Activated CD4-positive, alpha-beta T cell treated with anti-CD3 and anti-CD28 coated beads, Interleukin-2, amount 10 ng/mL, durations not matched to agents 7 days and 5 days (primary cell): Measurements from ENCODE around the gene GLP1R. TPM values are rescaled to one million over a fixed set of nuclear protein-coding genes. Genes with fewer than 3 reads are reported as not detected.

Source experiments
- CTCF ChIA-PET: fragments of 350-600 bp; sonication (Branson Sonifier 250); formaldehyde crosslinking; loops from one replicate; lab custom pipeline; 2021; ENCODE audit warnings: antibody characterized with exemption; lab: Charles Lee
- POLR2A ChIA-PET: fragments of 350-600 bp; sonication (Branson Sonifier 250); formaldehyde crosslinking; loops from one replicate; lab custom pipeline; 2021; ENCODE audit warnings: antibody characterized with exemption; lab: Charles Lee
- DNase-seq: peaks from one replicate; pipeline ENCODE4 v3.0.0-alpha.2; 2020
- H3K27ac Mint-ChIP-seq: one replicate; pipeline ENCODE4 v1.8.0; 2021; ENCODE audit warnings: mild to moderate bottlenecking, moderate library complexity, mixed read lengths
- H3K27me3 Mint-ChIP-seq: one replicate; pipeline ENCODE4 v1.8.0; 2021; ENCODE audit warnings: mixed read lengths
- H3K36me3 Mint-ChIP-seq: one replicate; pipeline ENCODE4 v1.8.0; 2021; ENCODE audit warnings: low read depth, mixed read lengths
- H3K4me1 Mint-ChIP-seq: one replicate; pipeline ENCODE4 v1.8.0; 2021; ENCODE audit warnings: mixed read lengths
- H3K4me3 Mint-ChIP-seq: one replicate; pipeline ENCODE4 v1.8.0; 2021; ENCODE audit warnings: mild to moderate bottlenecking, moderate library complexity, mixed read lengths
- H3K9me3 Mint-ChIP-seq: one replicate; pipeline ENCODE4 v1.8.0; 2021; ENCODE audit warnings: mixed read lengths
- total RNA-seq, 2 experiments: library from RNA; stranded (reverse); gene quantifications; one replicate each; pipeline ENCODE4 v1.2.3, GENCODE V29; 2021

GLP1R gene
- not detected for total RNA-seq

DNA sequence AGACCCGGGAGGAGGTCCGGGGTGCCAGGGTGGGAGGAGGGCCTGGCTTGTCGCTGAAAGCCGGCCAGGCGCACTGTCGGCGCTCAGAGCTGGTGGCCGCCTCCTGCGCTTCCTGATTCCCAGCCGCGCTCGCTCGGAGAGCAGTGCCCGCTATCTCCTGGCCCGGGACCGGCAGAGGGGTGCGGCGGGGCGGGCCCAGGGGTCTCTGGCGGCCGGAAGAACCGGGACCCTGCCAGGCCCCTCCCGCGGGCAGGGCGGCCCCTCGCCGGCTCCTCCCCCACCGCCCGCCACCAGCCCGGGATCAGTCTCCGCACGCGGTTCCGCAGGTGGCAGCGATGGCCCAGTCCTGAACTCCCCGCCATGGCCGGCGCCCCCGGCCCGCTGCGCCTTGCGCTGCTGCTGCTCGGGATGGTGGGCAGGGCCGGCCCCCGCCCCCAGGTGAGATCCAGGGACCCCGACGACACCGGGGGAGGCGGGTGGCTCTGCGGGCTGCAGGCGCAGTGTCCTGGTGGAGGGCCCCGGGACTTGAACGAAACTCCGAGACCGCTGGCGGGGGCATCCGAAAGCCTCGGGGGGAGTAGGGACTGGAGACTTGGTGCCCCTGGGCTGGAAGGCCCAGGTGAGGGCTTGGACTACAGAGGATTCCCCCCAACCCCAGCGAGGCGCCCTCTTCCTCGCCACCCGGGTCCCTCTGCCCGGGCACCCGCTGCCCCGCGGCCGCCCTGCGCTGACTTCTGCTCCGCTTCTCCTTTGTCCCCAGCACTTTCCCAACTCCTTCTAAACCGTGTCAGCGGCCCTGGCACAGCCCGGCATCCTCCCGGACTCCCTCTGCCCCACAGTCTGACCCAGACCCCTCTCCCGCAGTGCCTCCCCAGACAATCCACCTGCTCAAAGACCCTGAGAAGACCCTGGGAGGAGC lies at the start of gene GLP1R:
Gene GLP1R, plus strand, starts transcription at position 301 of the 919 bp plus-strand sequence. Its CDS starts 60 bp downstream, at position 361.
- no peaks in the 10 kb centered on the region for H3K9me3 Mint-ChIP-seq
- peak within 1 kb of the TSS; percentile 25 for H3K4me3 Mint-ChIP-seq
- DNase-seq: no peak
- no peaks in the 10 kb centered on the region for H3K36me3 Mint-ChIP-seq
- ChIA-PET POLR2A (no interaction called here), CTCF (no interaction called here)
- H3K27me3 Mint-ChIP-seq: peaks cover 38% of the 10 kb centered on the region
- peaks cover 20% of the 10 kb centered on the region for H3K4me1 Mint-ChIP-seq
- H3K27ac Mint-ChIP-seq: peak within 1 kb of the TSS; percentile 63

- CTCF ChIA-PET: no interaction called here
- POLR2A ChIA-PET: no interaction called here
Measured at GRCh38 chr6:39003072-39003471, 45.5 kb upstream of the GLP1R start.

DNA sequence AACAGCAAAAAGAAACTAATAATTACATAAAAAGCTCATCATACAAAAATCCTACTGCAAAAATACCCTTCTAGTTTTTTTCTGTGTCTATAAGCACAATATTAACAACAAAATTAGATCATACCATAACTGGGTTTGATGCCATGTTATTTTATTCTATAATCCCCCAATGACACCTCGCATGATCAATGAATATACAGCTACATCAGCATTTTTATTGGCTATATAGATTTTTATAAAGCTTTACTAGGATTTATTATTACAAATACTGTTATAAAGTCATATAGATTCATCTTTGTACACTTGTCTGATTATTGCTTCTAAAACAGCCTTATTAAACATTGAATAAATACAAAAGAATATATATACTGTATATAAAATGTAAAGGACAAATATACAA lies 45.1 kb upstream of the GLP1R start:
- Mint-ChIP-seq H3K27me3 (peaks cover 65% of the 10 kb centered on the region), H3K36me3 (no peaks in the 10 kb centered on the region), H3K4me3 (no peak overlapping the region), H3K9me3 (no peaks in the 10 kb centered on the region), H3K4me1 (no peaks in the 10 kb centered on the region), H3K27ac (no peak overlapping the region)
- POLR2A ChIA-PET: no interaction called here
- CTCF ChIA-PET: no interaction called here
- no peak for DNase-seq

More at GRCh38 chr6:39003072-39003471, 45.5 kb upstream of the GLP1R start:
- H3K9me3 Mint-ChIP-seq: no peaks in the 10 kb centered on the region
- H3K4me1 Mint-ChIP-seq: no peaks in the 10 kb centered on the region
- no peak overlapping the region for H3K27ac Mint-ChIP-seq
- peaks cover 62% of the 10 kb centered on the region for H3K27me3 Mint-ChIP-seq
- no peaks in the 10 kb centered on the region for H3K36me3 Mint-ChIP-seq
- DNase-seq: no peak
- H3K4me3 Mint-ChIP-seq: no peak overlapping the region

GRCh38 chr6:39004801-39005200 lies 43.8 kb upstream of the GLP1R start:
- no peaks in the 10 kb centered on the region for H3K4me1 Mint-ChIP-seq
- H3K9me3 Mint-ChIP-seq: no peaks in the 10 kb centered on the region
- CTCF ChIA-PET: no interaction called here
- POLR2A ChIA-PET: no interaction called here
- peaks cover 72% of the 10 kb centered on the region for H3K27me3 Mint-ChIP-seq
- H3K27ac Mint-ChIP-seq: no peak overlapping the region
- H3K4me3 Mint-ChIP-seq: no peak overlapping the region
- H3K36me3 Mint-ChIP-seq: no peaks in the 10 kb centered on the region
- DNase-seq: no peak

DNA sequence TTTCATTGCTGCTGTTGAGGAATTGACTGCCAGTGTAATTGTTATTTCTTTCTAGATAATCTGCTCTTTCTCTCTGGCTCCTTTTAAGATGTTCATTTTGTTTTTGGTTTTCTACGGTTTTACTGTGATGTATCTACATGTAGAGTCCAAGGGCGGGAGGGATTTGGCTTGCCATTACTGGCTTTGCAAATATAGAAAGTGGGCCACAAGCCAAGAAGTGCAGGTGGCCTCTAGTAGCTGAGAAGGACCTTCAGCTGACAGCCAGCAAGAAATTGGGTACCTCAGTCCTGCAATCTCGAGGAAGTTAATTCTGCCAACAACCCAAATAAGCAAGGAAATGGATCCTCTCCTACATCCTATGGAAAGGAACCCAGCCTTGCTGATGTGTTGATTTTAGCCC lies 42.8 kb upstream of the GLP1R start:
- ChIA-PET POLR2A (no interaction called here), CTCF (no interaction called here)
- Mint-ChIP-seq H3K4me3 (no peak overlapping the region), H3K9me3 (no peaks in the 10 kb centered on the region), H3K27ac (no peak overlapping the region), H3K4me1 (no peaks in the 10 kb centered on the region), H3K36me3 (no peaks in the 10 kb centered on the region), H3K27me3 (peaks cover 67% of the 10 kb centered on the region)
- DNase-seq: no peak

DNA sequence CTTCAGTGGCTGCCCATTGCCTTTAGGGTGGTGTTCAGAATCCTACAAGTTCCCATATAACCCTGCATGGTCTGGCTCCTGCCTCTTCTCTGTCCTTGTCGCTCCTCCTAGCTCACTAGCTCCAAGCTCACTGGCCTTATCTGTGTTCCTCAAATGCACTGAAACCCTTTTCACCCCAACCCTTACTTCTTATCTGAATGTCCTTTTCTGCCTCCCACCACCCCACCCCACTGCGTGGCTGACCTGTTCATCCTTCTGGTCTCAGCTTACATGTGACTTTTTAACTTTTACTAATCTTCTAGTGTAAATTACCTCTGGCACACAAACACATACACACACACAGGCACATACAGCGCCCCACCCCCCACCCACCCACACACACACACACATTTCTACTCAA lies 41.0 kb upstream of the GLP1R start:
- H3K27me3 Mint-ChIP-seq: peaks cover 68% of the 10 kb centered on the region
- CTCF ChIA-PET: no interaction called here

DNA sequence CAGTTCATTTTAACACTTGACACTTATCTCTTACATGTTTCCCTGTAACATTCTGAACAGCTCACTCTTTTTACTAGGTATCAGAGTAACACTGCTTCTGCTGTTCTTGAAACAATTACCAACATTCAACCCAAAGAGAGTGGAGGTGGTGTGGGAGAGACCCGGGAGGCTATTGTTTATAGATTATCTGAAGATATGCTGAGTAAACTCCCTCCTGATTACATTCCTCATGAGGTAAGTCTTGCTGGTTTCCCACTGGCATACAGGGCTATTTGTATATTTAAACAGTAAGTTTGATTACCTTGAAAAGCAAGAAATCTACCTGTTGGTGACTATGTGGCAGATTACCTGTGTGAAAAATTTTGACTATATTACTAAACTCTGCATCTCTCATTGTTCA lies 39.8 kb upstream of the GLP1R start:
- Mint-ChIP-seq H3K4me1 (no peaks in the 10 kb centered on the region), H3K4me3 (no peak overlapping the region), H3K9me3 (no peaks in the 10 kb centered on the region), H3K27ac (no peak overlapping the region), H3K27me3 (peaks cover 65% of the 10 kb centered on the region), H3K36me3 (no peaks in the 10 kb centered on the region)
- ChIA-PET POLR2A (no interaction called here), CTCF (no interaction called here)
- no peak for DNase-seq

More for the DNA sequence above, 41.0 kb upstream of the GLP1R start:
- no peaks in the 10 kb centered on the region for H3K36me3 Mint-ChIP-seq
- H3K9me3 Mint-ChIP-seq: no peaks in the 10 kb centered on the region
- H3K27ac Mint-ChIP-seq: no peak overlapping the region
- POLR2A ChIA-PET: no interaction called here
- no peaks in the 10 kb centered on the region for H3K4me1 Mint-ChIP-seq
- no peak for DNase-seq
- H3K4me3 Mint-ChIP-seq: no peak overlapping the region

DNA sequence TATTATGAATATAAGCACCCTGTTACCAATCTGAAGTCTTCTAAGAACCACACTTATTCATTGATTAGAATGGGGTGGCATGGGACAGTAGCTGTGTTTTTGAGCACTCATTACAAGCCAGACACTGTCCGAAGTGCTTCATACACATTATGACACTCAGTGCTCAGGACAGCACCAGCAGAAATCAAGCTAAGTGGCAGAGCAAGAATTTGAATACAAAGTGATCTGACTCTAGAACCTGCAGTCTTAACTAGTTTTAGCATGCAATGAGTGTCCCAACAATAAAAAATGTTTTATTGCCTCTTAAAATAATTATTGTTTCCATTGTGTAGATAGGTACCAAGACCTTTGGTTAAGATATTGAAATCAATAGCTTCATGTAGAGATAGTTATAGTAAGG lies 39.1 kb upstream of the GLP1R start:
- H3K4me1 Mint-ChIP-seq: no peaks in the 10 kb centered on the region
- no peak overlapping the region for H3K4me3 Mint-ChIP-seq
- no peaks in the 10 kb centered on the region for H3K36me3 Mint-ChIP-seq
- peaks cover 62% of the 10 kb centered on the region for H3K27me3 Mint-ChIP-seq
- ChIA-PET POLR2A (no interaction called here), CTCF (no interaction called here)
- no peaks in the 10 kb centered on the region for H3K9me3 Mint-ChIP-seq
- no peak for DNase-seq
- H3K27ac Mint-ChIP-seq: no peak overlapping the region

DNA sequence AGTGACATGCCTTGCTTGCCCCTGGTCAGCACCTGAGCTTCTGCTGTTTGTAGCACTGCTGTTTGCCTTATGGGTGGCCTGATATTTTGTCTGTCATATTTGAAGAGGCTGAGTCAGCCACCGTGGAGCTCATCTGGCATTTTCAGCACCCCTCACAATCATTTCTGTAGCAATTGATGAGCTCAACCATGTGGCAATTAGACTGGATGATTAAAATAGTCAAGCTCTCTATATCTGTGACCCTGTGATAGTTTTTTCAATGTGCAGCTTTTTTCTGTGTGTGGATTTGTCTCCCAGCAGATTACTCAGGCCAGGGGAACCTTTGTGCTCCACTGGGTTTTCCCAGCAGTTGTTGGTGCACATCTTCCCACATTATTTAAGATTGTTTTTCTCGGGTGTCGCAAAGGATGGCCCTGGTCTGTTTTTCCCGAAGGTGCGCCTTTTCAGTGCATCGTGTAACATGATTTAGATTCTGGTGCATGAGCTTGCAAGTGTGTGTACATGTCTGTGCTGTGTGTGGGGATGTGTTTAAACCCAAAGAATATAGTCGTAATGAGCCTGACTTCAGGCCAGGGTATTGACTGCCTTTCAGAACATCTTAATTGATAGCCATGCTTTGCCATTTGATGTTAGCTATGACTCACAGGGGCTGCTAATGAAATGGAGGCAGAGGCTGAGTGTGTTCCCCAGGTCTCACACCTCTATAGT lies 31.6 kb upstream of the GLP1R start:
- Mint-ChIP-seq H3K4me1 (no peaks in the 10 kb centered on the region), H3K4me3 (no peak overlapping the region), H3K9me3 (no peaks in the 10 kb centered on the region), H3K36me3 (no peaks in the 10 kb centered on the region), H3K27me3 (peaks cover 16% of the 10 kb centered on the region), H3K27ac (no peak overlapping the region)
- DNase-seq: no peak
- CTCF ChIA-PET: no interaction called here
- POLR2A ChIA-PET: no interaction called here

DNA sequence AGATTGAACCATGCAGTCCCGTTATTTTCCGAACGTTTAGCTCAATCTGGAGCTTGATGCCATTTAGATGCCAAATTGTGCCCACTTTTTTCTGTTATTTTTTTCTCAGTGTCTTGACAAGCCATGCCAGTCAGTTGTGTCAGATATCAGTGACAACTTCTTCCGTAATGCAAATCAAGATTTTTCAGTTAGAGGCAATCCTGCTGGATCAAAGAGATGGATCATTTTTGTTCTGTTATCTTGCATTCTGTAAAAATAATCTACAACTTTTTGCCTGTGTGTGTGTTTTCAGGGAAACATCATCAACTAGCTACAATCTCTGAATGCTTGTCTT lies 31.1 kb upstream of the GLP1R start:
- Mint-ChIP-seq H3K4me3 (no peak overlapping the region), H3K9me3 (no peaks in the 10 kb centered on the region), H3K27ac (no peak overlapping the region), H3K36me3 (no peaks in the 10 kb centered on the region), H3K4me1 (no peaks in the 10 kb centered on the region), H3K27me3 (peaks cover 12% of the 10 kb centered on the region)
- POLR2A ChIA-PET: no interaction called here
- no peak for DNase-seq
- CTCF ChIA-PET: no interaction called here

DNA sequence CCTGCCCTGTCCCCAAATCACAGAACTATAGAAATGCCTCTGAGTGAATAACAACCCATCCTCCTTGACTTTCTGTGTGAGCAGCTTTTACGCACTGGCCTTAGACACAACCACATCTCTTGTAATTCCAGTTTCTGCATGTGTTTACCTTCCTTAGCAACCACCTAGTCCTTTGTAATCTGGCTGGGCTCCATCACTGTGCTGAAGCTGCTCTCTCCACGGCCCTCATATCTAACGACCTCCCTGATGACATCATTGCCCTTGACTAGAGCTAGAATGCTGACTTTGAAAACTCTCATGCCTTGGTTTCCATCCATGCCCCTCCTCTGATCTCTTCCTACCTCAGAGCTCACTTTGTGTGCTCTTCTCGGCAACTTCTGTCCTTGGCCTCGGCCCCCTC lies 30.5 kb upstream of the GLP1R start:
- CTCF ChIA-PET: no interaction called here
- Mint-ChIP-seq H3K27me3 (peaks cover 9% of the 10 kb centered on the region), H3K4me3 (no peak overlapping the region), H3K4me1 (no peaks in the 10 kb centered on the region), H3K36me3 (no peaks in the 10 kb centered on the region), H3K9me3 (no peaks in the 10 kb centered on the region), H3K27ac (no peak overlapping the region)
- DNase-seq: no peak
- POLR2A ChIA-PET: no interaction called here

DNA sequence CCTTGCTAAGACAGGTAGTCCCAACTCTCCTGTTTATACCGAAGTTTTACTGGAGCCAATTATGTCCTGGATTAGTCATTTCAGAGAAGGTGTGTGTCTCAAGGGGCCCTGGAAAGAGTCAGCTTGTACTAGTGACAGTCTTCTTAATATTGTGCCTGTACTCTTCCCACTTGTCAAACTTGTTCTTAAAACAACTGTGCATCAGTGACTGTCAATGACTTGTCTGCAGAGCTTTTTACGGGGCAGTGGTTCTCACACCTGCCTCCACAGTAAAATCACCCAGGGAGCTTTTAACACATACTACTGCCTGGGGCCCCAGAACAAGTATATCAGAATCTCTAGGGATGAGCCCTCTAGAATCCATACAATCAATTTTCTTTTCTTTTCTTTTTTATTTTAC lies 28.4 kb upstream of the GLP1R start:
- Mint-ChIP-seq H3K4me1 (no peaks in the 10 kb centered on the region), H3K27me3 (peaks cover 9% of the 10 kb centered on the region), H3K27ac (no peak overlapping the region), H3K36me3 (no peaks in the 10 kb centered on the region), H3K4me3 (no peak overlapping the region), H3K9me3 (no peaks in the 10 kb centered on the region)
- POLR2A ChIA-PET: no interaction called here
- DNase-seq: no peak
- CTCF ChIA-PET: interaction anchor here (1.2 kb wide), 1 partner anchor 9 kb away, joined by 3 read pairs; no protein-coding TSS in a partner anchor

GRCh38 chr6:39021041-39021440 lies 27.5 kb upstream of the GLP1R start:
- Mint-ChIP-seq H3K9me3 (no peaks in the 10 kb centered on the region), H3K27ac (no peak overlapping the region), H3K4me1 (no peaks in the 10 kb centered on the region), H3K36me3 (no peaks in the 10 kb centered on the region), H3K4me3 (no peak overlapping the region), H3K27me3 (peaks cover 11% of the 10 kb centered on the region)
- DNase-seq: no peak
- POLR2A ChIA-PET: no interaction called here
- CTCF ChIA-PET: interaction anchor here (0.9 to 1.2 kb wide), 3 partner anchors 8 to 461 kb away, joined by 3 to 4 read pairs (median 3); no protein-coding TSS in a partner anchor
